ENCODE measurements around the gene RAI2.

The RAI2 gene

DNA sequence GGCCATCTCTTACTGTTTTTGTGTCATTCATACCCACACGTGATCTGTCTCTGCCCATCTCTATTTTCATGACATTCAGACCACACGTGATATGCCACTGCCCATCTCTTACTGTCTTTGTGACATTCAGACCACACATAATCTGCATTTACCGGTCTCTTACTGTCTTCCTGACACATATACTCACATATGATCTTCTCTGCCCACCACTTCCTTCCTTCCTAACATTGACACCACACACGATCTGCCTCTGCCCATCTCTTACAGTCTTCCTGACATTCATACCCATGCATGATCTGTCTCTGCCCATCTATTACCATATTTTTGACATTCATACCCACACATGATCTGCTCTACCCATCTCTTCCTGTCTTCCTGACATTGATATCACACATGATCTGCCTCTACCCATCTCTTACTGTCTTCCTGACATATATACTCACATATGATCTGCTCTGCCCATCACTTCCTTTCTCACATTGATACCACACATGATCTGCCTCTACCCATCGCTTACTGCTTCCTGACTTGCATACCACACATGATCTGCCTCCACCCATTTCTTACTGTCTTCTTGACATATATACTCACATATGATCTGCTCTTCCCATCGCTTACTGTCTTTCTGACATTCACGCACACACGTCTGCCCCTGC lies 87.7 kb downstream of the RAI2 start:
- Histone ChIP-seq H3K4ac (ENCODE audit: low read length) (no peak overlapping the region), H3K27ac (replicated peaks; ENCODE audit: low read length) (no peak overlapping the region), H4K91ac (ENCODE audit: low read depth, low read length, poor library complexity) (no peak overlapping the region), H3K9me3 (replicated peaks in 1 of 2; ENCODE audit: control insufficient read depth in 2 of 2, insufficient read depth in 1 of 2, low read depth in 1 of 2, low read length in 2 of 2) (no peaks in the 10 kb centered on the region), H2BK15ac (ENCODE audit: low read length) (no peak overlapping the region), H3K4me2 (ENCODE audit: insufficient read depth, low read length, poor library complexity, severe bottlenecking) (no peak overlapping the region), H2AFZ (ENCODE audit: low read length) (no peak overlapping the region), H2BK120ac (ENCODE audit: low read depth, low read length) (no peak overlapping the region), H3K23ac (ENCODE audit: low read depth, low read length, poor library complexity) (no peak overlapping the region), H2BK12ac (ENCODE audit: low read length) (no peak overlapping the region), H3K18ac (ENCODE audit: low read length) (no peak overlapping the region), H3K14ac (ENCODE audit: low read length) (no peak overlapping the region), H3K9ac (ENCODE audit: low read depth, low read length, poor library complexity) (no peak overlapping the region), H3K4me3 (ENCODE audit: low read length in 2 of 2) (no peak overlapping the region), H4K8ac (ENCODE audit: low read depth, low read length) (no peak overlapping the region), H2AK5ac (ENCODE audit: low read depth, low read length) (no peak overlapping the region), H2BK5ac (ENCODE audit: low read length) (no peak overlapping the region), H3K27me3 (ENCODE audit: control insufficient read depth in 3 of 3, insufficient read depth in 3 of 3, low read depth in 1 of 3, low read length in 3 of 3) (peaks cover 0 to 51% (median 0%) of the 10 kb centered on the region in 3 experiments), H3K36me3 (replicated peaks in 1 of 2; ENCODE audit: control insufficient read depth in 2 of 2, insufficient read depth in 2 of 2, low read length in 2 of 2) (no peaks in the 10 kb centered on the region), H3K4me1 (ENCODE audit: control insufficient read depth in 2 of 2, insufficient read depth in 1 of 2, low read depth in 1 of 2, low read length in 2 of 2) (no peaks in the 10 kb centered on the region), H3K79me1 (ENCODE audit: low read depth, low read length) (no peaks in the 10 kb centered on the region)
- no CpG with 5 or more reads among the region's 8 CpGs for WGBS, 2 donors (ENCODE audit: extremely low coverage in 2 of 2, insufficient read length in 2 of 2, insufficient replicate concordance in 1 of 2)
- no peak for DNase-seq (ENCODE audit: low spot score)

DNA sequence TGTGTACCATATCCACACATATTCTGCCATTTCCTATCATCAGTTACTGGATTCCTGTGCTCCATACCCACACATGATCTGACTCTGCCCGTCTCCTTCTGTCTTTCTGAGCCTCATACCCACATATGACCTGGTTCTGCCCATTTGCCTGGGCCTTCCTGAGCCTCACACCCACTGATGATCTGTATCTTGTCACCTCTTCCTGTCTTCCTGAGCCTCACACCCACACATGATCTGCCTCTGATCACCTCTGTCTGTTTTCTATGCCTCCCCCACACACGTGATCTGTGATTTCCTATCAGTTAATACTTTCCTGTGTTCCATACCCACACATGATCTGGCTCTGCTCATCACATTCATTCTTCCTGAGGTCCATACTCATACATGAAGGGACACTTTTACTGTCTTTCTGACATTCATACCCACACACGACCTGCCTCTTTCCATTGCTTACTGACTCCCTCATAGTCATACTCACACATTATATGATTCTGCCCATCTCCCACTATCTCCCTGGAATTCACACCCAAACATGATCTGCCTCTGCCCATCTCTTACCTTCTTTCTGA lies 91.3 kb downstream of the RAI2 start:
- H3K9ac ChIP-seq (ENCODE audit: low read depth, low read length, poor library complexity): no peak overlapping the region
- H3K36me3 ChIP-seq (replicated peaks in 1 of 2; ENCODE audit: control insufficient read depth in 2 of 2, insufficient read depth in 2 of 2, low read length in 2 of 2): no peaks in the 10 kb centered on the region
- no peaks in the 10 kb centered on the region for H3K4me1 ChIP-seq (ENCODE audit: control insufficient read depth in 2 of 2, insufficient read depth in 1 of 2, low read depth in 1 of 2, low read length in 2 of 2)
- no peak overlapping the region for H3K27ac ChIP-seq (replicated peaks; ENCODE audit: low read length)
- peaks cover 0 to 77% (median 0%) of the 10 kb centered on the region in 3 experiments for H3K27me3 ChIP-seq (ENCODE audit: control insufficient read depth in 3 of 3, insufficient read depth in 3 of 3, low read depth in 1 of 3, low read length in 3 of 3)
- no peak overlapping the region for H3K4ac ChIP-seq (ENCODE audit: low read length)
- H3K14ac ChIP-seq (ENCODE audit: low read length): no peak overlapping the region
- H2AK5ac ChIP-seq (ENCODE audit: low read depth, low read length): no peak overlapping the region
- H4K8ac ChIP-seq (ENCODE audit: low read depth, low read length): no peak overlapping the region
- H3K79me1 ChIP-seq (ENCODE audit: low read depth, low read length): no peaks in the 10 kb centered on the region
- WGBS, 2 donors (ENCODE audit: extremely low coverage in 2 of 2, insufficient read length in 2 of 2, insufficient replicate concordance in 1 of 2): no CpG with 5 or more reads among the region's 3 CpGs
- no peak overlapping the region for H2BK15ac ChIP-seq (ENCODE audit: low read length)
- no peak overlapping the region for H2BK5ac ChIP-seq (ENCODE audit: low read length)
- H3K18ac ChIP-seq (ENCODE audit: low read length): no peak overlapping the region
- H4K91ac ChIP-seq (ENCODE audit: low read depth, low read length, poor library complexity): no peak overlapping the region
- H3K9me3 ChIP-seq (replicated peaks in 1 of 2; ENCODE audit: control insufficient read depth in 2 of 2, insufficient read depth in 1 of 2, low read depth in 1 of 2, low read length in 2 of 2): no peaks in the 10 kb centered on the region
- no peak overlapping the region for H2BK12ac ChIP-seq (ENCODE audit: low read length)
- no peak overlapping the region for H3K23ac ChIP-seq (ENCODE audit: low read depth, low read length, poor library complexity)
- H3K4me2 ChIP-seq (ENCODE audit: insufficient read depth, low read length, poor library complexity, severe bottlenecking): no peak overlapping the region
- H2BK120ac ChIP-seq (ENCODE audit: low read depth, low read length): no peak overlapping the region
- H2AFZ ChIP-seq (ENCODE audit: low read length): no peak overlapping the region
- no peak overlapping the region for H3K4me3 ChIP-seq (ENCODE audit: low read length in 2 of 2)
- DNase-seq (ENCODE audit: low spot score): no peak

DNA sequence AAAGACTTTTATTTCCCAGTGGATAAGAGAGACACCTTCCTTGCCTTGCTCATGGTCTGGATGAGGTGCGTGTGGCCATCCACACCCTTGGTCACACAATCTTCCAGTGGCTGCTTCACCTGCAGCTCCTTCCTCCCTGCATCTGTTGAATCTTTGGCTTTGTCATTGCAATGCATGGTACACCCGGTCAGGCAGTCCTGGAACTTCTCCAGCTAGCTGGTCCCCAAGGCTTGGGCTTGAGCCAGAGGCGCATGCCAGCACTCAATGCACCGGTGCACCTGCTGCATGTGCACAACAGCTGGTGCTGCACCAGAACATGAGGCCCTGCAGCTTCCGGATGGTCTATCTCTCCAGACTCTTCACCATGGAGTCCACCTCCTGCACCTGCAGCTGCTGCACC lies 92.1 kb downstream of the RAI2 start:
- no peak overlapping the region for H2AK5ac ChIP-seq (ENCODE audit: low read depth, low read length)

DNA sequence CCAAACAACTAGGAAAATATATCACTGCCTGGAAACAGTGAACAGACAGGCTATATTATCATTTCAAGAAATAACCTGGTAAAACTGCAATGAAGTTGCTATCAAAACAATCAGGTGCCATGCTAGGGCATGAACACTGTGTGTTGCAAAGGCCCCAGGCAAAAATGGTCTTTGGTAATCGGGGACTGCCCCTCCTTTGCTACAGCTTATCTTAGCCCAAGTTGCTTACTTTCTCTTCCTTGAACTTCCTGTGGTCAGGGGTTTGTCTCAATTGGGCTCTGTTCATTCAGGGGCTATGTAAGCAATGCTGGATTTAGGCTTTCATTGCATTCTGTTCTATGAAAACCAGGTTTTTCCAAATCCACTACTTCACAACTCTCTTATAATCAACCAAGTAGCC lies 93.4 kb downstream of the RAI2 start:
- Histone ChIP-seq H3K36me3 (replicated peaks in 1 of 2; ENCODE audit: control insufficient read depth in 2 of 2, insufficient read depth in 2 of 2, low read length in 2 of 2) (no peaks in the 10 kb centered on the region), H3K4me3 (ENCODE audit: low read length in 2 of 2) (no peak overlapping the region), H3K18ac (ENCODE audit: low read length) (no peak overlapping the region), H3K79me1 (ENCODE audit: low read depth, low read length) (no peaks in the 10 kb centered on the region), H2AFZ (ENCODE audit: low read length) (no peak overlapping the region), H2AK5ac (ENCODE audit: low read depth, low read length) (no peak overlapping the region), H3K27ac (replicated peaks; ENCODE audit: low read length) (no peak overlapping the region), H2BK5ac (ENCODE audit: low read length) (no peak overlapping the region), H3K4me2 (ENCODE audit: insufficient read depth, low read length, poor library complexity, severe bottlenecking) (no peak overlapping the region), H3K23ac (ENCODE audit: low read depth, low read length, poor library complexity) (no peak overlapping the region), H3K4me1 (ENCODE audit: control insufficient read depth in 2 of 2, insufficient read depth in 1 of 2, low read depth in 1 of 2, low read length in 2 of 2) (no peaks in the 10 kb centered on the region), H3K14ac (ENCODE audit: low read length) (no peak overlapping the region), H3K9me3 (replicated peaks in 1 of 2; ENCODE audit: control insufficient read depth in 2 of 2, insufficient read depth in 1 of 2, low read depth in 1 of 2, low read length in 2 of 2) (no peaks in the 10 kb centered on the region), H4K91ac (ENCODE audit: low read depth, low read length, poor library complexity) (no peak overlapping the region), H3K4ac (ENCODE audit: low read length) (no peak overlapping the region), H2BK120ac (ENCODE audit: low read depth, low read length) (no peak overlapping the region), H4K8ac (ENCODE audit: low read depth, low read length) (no peak overlapping the region), H3K9ac (ENCODE audit: low read depth, low read length, poor library complexity) (no peak overlapping the region), H2BK12ac (ENCODE audit: low read length) (no peak overlapping the region), H2BK15ac (ENCODE audit: low read length) (no peak overlapping the region), H3K27me3 (ENCODE audit: control insufficient read depth in 3 of 3, insufficient read depth in 3 of 3, low read depth in 1 of 3, low read length in 3 of 3) (peaks cover 0 to 60% (median 0%) of the 10 kb centered on the region in 3 experiments)
- no peak for DNase-seq (ENCODE audit: low spot score)
- WGBS, 2 donors (ENCODE audit: extremely low coverage in 2 of 2, insufficient read length in 2 of 2, insufficient replicate concordance in 1 of 2): no CpG with 5 or more reads among the region's 1 CpG

More for the DNA sequence above, 92.1 kb downstream of the RAI2 start:
- Histone ChIP-seq H2BK15ac (ENCODE audit: low read length) (no peak overlapping the region), H2BK5ac (ENCODE audit: low read length) (no peak overlapping the region), H3K79me1 (ENCODE audit: low read depth, low read length) (no peaks in the 10 kb centered on the region), H3K4me3 (ENCODE audit: low read length in 2 of 2) (no peak overlapping the region), H3K18ac (ENCODE audit: low read length) (no peak overlapping the region), H3K9me3 (replicated peaks in 1 of 2; ENCODE audit: control insufficient read depth in 2 of 2, insufficient read depth in 1 of 2, low read depth in 1 of 2, low read length in 2 of 2) (no peaks in the 10 kb centered on the region), H2AFZ (ENCODE audit: low read length) (no peak overlapping the region), H4K91ac (ENCODE audit: low read depth, low read length, poor library complexity) (no peak overlapping the region), H3K4ac (ENCODE audit: low read length) (no peak overlapping the region), H3K14ac (ENCODE audit: low read length) (no peak overlapping the region), H3K4me2 (ENCODE audit: insufficient read depth, low read length, poor library complexity, severe bottlenecking) (no peak overlapping the region), H2BK120ac (ENCODE audit: low read depth, low read length) (no peak overlapping the region), H3K27ac (replicated peaks; ENCODE audit: low read length) (no peak overlapping the region), H3K9ac (ENCODE audit: low read depth, low read length, poor library complexity) (no peak overlapping the region), H3K36me3 (replicated peaks in 1 of 2; ENCODE audit: control insufficient read depth in 2 of 2, insufficient read depth in 2 of 2, low read length in 2 of 2) (no peaks in the 10 kb centered on the region), H3K23ac (ENCODE audit: low read depth, low read length, poor library complexity) (no peak overlapping the region), H4K8ac (ENCODE audit: low read depth, low read length) (no peak overlapping the region), H2BK12ac (ENCODE audit: low read length) (no peak overlapping the region), H3K27me3 (ENCODE audit: control insufficient read depth in 3 of 3, insufficient read depth in 3 of 3, low read depth in 1 of 3, low read length in 3 of 3) (peaks cover 0 to 72% (median 0%) of the 10 kb centered on the region in 3 experiments), H3K4me1 (ENCODE audit: control insufficient read depth in 2 of 2, insufficient read depth in 1 of 2, low read depth in 1 of 2, low read length in 2 of 2) (no peaks in the 10 kb centered on the region)
- WGBS, 2 donors (ENCODE audit: extremely low coverage in 2 of 2, insufficient read length in 2 of 2, insufficient replicate concordance in 1 of 2): no CpG with 5 or more reads among the region's 5 CpGs
- no peak for DNase-seq (ENCODE audit: low spot score)

Measured in neuronal stem cell (in vitro differentiated cells).